Activated T-helper 2 cell treated with anti-CD3 and anti-CD28 coated beads, Interferon-gamma antibody, Interleukin-2, Interleukin-4, amounts not matched to agents 10 μg/mL and 5 μg/mL and 100 μg/mL, durations not matched to agents 14 hours and 24 hours and 36 hours (primary cell): ENCODE data around the gene ZNF284. TPM values are rescaled to one million over a fixed set of nuclear protein-coding genes. Genes with fewer than 3 reads are reported as not detected.
A peak's percentile ranks its signal among the peaks of the same experiment; 100 is the strongest.

ENCODE experiments used
- DNase-seq: peaks from one replicate; pipeline ENCODE4 v3.0.0; 2021; ENCODE audit warnings: low spot score
- H3K27ac Mint-ChIP-seq: one replicate; pipeline ENCODE4 v1.8.0; 2021; ENCODE audit warnings: mixed read lengths
- H3K27me3 Mint-ChIP-seq: one replicate; pipeline ENCODE4 v1.8.0; 2021; ENCODE audit warnings: low read depth, mixed read lengths
- H3K36me3 Mint-ChIP-seq: one replicate; pipeline ENCODE4 v1.8.0; 2021; ENCODE audit warnings: low read depth, mixed read lengths
- H3K4me1 Mint-ChIP-seq: one replicate; pipeline ENCODE4 v1.8.0; 2021; ENCODE audit warnings: low read depth, mixed read lengths
- H3K4me3 Mint-ChIP-seq: one replicate; pipeline ENCODE4 v1.8.0; 2021; ENCODE audit warnings: low read depth, mild to moderate bottlenecking, moderate library complexity, mixed read lengths
- H3K9me3 Mint-ChIP-seq: one replicate; pipeline ENCODE4 v1.8.0; 2021; ENCODE audit warnings: mixed read lengths
- intact Hi-C: fragments of 100-400 bp; cut with micrococcal nuclease; formaldehyde crosslinking; loops from one replicate; pipeline ENCODE4 v1.15.1; 2023
- total RNA-seq: library from RNA; stranded (reverse); gene quantifications from 2 replicates; pipeline ENCODE4 v1.2.3, GENCODE V29; 2022

The ZNF284 gene
- total RNA-seq, 1 donor from 2014 or later, result 1.4 TPM

DNA sequence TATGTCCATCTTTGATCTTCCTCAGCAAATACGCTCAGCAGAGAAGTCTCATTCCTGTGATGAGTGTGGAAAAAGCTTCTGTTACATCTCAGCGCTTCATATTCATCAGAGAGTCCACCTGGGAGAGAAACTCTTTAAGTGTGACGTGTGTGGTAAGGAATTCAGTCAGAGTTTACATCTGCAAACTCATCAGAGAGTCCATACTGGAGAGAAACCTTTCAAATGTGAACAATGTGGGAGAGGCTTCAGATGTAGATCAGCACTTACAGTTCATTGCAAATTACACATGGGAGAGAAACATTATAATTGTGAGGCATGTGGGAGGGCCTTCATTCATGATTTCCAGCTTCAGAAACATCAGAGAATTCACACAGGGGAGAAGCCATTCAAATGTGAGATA lies 5.7 kb upstream of the ZNF284 start:
- H3K36me3 Mint-ChIP-seq, result peaks cover 12% of the 10 kb centered on the region
- H3K4me1 Mint-ChIP-seq, result peaks cover 1% of the 10 kb centered on the region
- no peak overlapping the region for H3K4me3 Mint-ChIP-seq
- H3K27me3 Mint-ChIP-seq, result no peaks in the 10 kb centered on the region
- intact Hi-C loops, result no loop called here
- no peak overlapping the region for H3K27ac Mint-ChIP-seq
- no peak for DNase-seq
- H3K9me3 Mint-ChIP-seq, result peaks cover 61% of the 10 kb centered on the region

DNA sequence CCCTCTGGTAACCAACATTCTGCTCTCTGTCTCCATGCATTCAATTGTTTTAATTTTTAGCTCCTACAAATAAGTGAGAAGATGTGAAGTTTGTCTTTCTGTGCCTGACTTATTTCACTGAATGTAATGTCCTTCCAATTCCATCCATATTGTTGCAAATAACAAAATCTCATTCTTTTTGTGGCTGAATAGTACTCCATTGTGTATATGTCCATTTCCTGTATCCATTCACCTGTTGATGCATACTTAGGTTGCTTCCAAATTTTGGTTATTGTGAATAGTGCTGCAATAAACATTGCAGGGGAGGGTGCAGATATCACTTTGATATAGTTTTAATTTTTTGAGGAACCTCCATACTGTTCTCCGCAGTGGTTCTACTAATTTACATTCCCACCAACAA lies 2.5 kb upstream of the ZNF284 start:
- Mint-ChIP-seq H3K4me1 (peaks cover 17% of the 10 kb centered on the region), H3K27ac (no peak overlapping the region), H3K4me3 (no peak overlapping the region), H3K9me3 (peaks cover 70% of the 10 kb centered on the region), H3K36me3 (peaks cover 25% of the 10 kb centered on the region), H3K27me3 (no peaks in the 10 kb centered on the region)
- DNase-seq, result no peak
- intact Hi-C loops, result no loop called here

DNA sequence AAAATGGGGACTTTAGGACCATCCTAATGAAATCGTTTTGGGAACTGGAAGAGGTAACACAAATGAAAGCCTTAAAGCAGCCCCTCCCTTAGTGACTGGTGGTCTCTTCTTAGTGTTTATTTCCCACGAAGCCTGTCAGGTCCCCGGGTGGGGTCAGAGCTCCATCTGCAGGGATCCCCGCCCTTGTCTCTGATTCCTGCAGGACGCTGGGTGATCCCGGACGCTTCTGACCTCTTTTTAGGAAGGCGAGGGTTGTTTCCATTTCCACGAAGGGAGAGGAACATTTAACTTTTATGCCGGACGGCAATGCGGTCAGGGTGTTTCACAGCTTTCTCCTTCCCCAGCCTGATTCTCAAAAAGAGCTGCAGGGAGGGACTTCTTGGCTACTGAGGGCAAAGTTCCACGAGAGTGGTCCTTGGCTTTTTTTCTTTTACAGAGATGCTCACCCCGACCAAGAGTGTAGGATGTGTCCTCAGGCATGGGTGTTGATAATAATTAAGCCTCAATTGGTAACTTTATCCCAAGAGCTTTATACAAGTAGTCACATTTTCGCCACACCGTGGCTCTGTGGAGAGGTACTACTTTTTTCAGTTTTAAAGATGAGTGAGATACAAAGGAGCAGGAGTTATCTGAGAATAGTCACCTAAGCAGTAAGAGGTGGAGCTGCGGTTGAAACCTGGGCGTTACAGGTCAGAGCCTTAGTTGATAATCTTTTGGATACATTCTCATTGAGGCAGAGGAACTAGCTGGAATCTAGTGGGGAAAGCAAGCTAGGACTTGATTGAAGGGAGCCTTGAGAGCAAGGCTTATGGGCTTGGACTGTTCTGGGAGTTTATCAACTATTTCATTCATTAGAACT lies 813 bp downstream of the ZNF284 start:
- intact Hi-C loops, result loop anchor here (1.0 to 5.0 kb wide), 5 partner anchors 22 to 140 kb away; partner anchors contain the start of genes ZNF155, ZNF222, ZNF224 and ZNF227
- Mint-ChIP-seq H3K27me3 (no peaks in the 10 kb centered on the region), H3K27ac (no peak overlapping the region), H3K4me3 (peak overlapping the region; percentile 85), H3K9me3 (peaks cover 54% of the 10 kb centered on the region), H3K4me1 (peaks cover 17% of the 10 kb centered on the region), H3K36me3 (peaks cover 31% of the 10 kb centered on the region)
- DNase-seq, result no peak

DNA sequence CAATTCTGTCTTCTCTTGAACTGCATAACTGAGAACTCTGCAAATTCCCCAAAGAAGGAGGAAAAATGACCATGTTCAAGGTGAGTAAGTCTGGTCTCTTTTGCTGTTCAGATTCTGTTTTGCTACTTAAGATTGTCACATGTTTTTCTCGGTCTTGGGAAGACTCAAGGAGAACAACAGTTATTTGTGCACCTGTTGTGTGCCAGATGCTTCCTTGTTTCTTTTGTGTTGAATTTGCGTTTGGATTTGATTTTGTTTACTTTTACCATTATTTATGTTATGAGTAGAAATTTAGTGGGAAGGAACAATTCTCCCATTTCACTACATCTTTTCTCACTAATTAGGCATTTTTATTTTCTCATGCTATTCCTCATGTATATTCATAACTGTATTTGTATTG lies 4.4 kb downstream of the ZNF284 start:
- Mint-ChIP-seq H3K36me3 (peaks cover 28% of the 10 kb centered on the region), H3K4me3 (no peak overlapping the region), H3K9me3 (peaks cover 25% of the 10 kb centered on the region), H3K4me1 (peaks cover 16% of the 10 kb centered on the region), H3K27ac (no peak overlapping the region), H3K27me3 (no peaks in the 10 kb centered on the region)
- no peak for DNase-seq
- intact Hi-C loops, result no loop called here

DNA sequence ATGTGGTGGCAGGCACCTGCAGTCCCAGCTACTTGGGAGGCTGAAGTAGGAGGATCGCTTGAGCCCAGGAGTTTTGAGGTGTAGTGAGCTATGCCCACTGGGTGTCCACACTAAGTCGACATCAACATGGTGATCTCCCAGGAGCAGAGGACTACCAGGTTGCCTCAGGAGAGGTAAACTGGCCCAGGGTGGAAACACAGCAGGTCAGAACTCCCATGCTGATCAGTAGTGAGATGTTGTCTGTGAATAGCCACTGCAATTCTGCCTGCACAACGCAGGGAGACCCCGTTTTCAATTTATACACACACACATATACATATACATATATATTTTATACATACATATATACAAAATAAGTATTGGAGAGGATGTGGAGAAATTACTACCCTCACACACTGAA lies 20.1 kb downstream of the ZNF284 start:
- Mint-ChIP-seq H3K36me3 (peaks cover 15% of the 10 kb centered on the region), H3K27me3 (no peaks in the 10 kb centered on the region), H3K9me3 (peaks cover 6% of the 10 kb centered on the region), H3K4me1 (peaks cover 7% of the 10 kb centered on the region), H3K4me3 (no peak overlapping the region), H3K27ac (no peak overlapping the region)
- no peak for DNase-seq
- intact Hi-C loops, result loop anchor here (5.0 kb wide), 2 partner anchors 120 to 155 kb away; partner anchors contain the start of genes ZNF227 and ZNF45

DNA sequence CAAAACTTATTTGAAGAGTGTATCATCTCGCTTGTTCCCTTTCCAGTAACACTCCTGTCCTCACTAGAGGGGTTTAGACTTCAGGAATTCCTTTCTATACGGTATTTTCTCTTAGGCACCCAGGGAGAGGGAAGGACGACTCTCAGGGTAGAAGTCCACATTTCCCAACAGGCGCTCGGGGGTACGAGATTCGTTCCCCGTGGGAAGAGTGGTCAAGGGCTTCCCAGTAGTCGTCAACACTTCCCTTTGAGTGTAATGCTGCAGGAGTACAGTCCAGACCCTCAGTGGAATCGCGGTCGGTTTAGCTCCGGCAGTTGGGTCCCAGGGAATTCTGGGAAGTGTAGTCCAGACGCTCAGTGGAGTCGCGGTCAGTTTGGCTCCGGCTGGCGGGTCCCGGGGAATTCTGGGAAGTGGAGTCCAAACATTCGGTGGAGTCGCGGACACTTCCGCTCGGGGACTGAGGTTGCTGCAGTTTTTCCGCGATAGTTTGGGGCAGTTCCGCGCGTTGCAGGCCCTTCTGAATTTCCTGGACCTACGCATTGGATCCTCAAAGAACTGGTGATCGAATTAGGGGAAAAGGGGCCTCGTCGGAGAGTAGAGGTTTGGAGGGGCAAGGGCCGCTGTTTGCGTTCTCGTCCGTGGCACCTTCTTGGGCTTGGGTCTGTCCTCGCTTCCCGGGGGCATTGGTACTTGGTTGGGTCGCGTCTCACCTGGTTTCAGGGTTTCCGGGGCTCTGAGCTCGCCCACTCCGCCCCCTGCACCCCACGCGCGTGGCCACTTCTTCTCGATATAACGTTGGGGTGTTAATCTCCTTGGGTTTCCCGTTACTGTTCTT lies 22.2 kb downstream of the ZNF284 start, which contains the start of gene ZNF224:
TSS of gene ZNF224 (plus strand) at position 431 of the 835 bp plus-strand sequence. CDS start 3,513 bp downstream, outside the sequence.
- intact Hi-C loops, result loop anchor here (1.0 to 5.0 kb wide), 6 partner anchors 19 to 157 kb away; partner anchors contain the start of genes ZNF225, ZNF226, ZNF227 and ZNF230
- Mint-ChIP-seq H3K27ac (peak within 1 kb of the TSS; percentile 77), H3K4me3 (peak within 1 kb of the TSS; percentile 98), H3K36me3 (peaks cover 35% of the 10 kb centered on the region), H3K4me1 (peaks cover 9% of the 10 kb centered on the region), H3K9me3 (peaks cover 21% of the 10 kb centered on the region), H3K27me3 (no peaks in the 10 kb centered on the region)
- DNase-seq, result peak; percentile 76

DNA sequence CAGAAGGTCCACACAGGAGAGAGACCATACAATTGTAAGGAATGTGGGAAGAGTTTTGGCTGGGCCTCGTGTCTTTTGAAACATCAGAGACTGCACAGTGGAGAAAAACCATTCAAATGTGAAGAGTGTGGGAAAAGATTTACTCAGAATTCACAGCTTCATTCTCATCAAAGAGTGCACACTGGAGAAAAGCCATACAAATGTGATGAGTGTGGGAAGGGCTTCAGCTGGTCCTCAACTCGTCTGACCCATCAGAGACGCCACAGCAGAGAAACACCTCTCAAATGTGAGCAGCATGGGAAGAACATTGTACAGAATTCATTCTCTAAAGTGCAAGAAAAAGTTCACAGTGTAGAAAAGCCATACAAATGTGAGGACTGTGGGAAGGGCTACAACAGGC lies 35.8 kb downstream of the ZNF284 start:
- no peak overlapping the region for H3K27ac Mint-ChIP-seq
- H3K4me1 Mint-ChIP-seq, result peaks cover 8% of the 10 kb centered on the region
- no peak for DNase-seq
- H3K36me3 Mint-ChIP-seq, result peaks cover 74% of the 10 kb centered on the region
- H3K9me3 Mint-ChIP-seq, result peaks cover 76% of the 10 kb centered on the region
- H3K4me3 Mint-ChIP-seq, result no peak overlapping the region
- no peaks in the 10 kb centered on the region for H3K27me3 Mint-ChIP-seq
- intact Hi-C loops, result no loop called here

DNA sequence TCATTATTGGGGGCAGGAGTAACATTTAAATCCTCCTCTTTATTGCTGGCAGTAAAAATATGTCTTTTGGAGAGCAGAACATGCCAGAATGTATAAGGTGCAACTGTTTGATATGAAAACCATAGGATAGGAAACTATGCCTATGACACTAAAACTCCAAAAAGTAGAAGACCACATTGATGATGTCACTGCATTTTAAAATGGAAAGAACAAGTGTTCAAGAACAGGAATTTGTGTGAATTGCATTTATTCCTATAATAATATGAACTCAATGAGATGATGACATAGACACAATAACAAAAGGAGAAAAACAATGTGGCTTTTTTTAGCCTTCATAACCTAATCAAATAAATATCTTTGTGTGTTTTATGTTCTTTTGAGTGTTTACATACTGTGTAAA lies 37.5 kb downstream of the ZNF284 start:
- Mint-ChIP-seq H3K9me3 (peaks cover 59% of the 10 kb centered on the region), H3K27ac (no peak overlapping the region), H3K4me3 (no peak overlapping the region), H3K36me3 (peaks cover 57% of the 10 kb centered on the region), H3K4me1 (peaks cover 13% of the 10 kb centered on the region), H3K27me3 (no peaks in the 10 kb centered on the region)
- DNase-seq, result no peak
- intact Hi-C loops, result no loop called here

DNA sequence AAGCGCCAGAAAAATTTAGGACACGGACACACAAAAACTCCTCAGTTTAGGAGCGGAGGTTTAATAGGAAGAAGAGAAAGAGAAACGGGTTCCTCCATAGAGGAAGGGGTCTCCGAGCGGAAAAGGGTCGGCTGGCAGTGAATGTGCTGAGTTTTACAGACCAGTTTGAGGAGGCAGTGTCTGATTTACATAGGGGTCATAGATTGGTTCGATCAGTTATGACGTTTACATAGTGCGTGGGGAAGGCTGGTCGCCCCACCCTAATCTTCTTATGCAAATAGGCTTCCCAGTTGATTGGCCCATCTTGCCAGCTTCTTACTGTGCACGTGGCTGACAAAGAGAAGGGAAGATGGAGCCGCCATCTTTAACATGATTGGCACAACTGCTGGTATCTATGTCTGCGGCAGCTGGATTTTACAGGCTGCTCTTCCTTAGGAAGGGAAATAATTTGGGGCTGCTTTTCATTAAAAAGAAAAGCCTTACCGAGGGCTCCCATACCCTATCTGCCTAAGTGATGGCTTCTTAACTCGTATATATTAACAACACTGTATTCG lies 40.0 kb downstream of the ZNF284 start:
- no peak overlapping the region for H3K27ac Mint-ChIP-seq
- H3K27me3 Mint-ChIP-seq, result no peaks in the 10 kb centered on the region
- H3K4me1 Mint-ChIP-seq, result peaks cover 14% of the 10 kb centered on the region
- peaks cover 38% of the 10 kb centered on the region for H3K9me3 Mint-ChIP-seq
- intact Hi-C loops, result loop anchor here (2.0 to 10.0 kb wide), 2 partner anchors 101 to 393 kb away; partner anchors contain the start of genes ZNF180 and ZNF227
- peaks cover 52% of the 10 kb centered on the region for H3K36me3 Mint-ChIP-seq
- peak overlapping the region; percentile 74 for H3K4me3 Mint-ChIP-seq
- no peak for DNase-seq

DNA sequence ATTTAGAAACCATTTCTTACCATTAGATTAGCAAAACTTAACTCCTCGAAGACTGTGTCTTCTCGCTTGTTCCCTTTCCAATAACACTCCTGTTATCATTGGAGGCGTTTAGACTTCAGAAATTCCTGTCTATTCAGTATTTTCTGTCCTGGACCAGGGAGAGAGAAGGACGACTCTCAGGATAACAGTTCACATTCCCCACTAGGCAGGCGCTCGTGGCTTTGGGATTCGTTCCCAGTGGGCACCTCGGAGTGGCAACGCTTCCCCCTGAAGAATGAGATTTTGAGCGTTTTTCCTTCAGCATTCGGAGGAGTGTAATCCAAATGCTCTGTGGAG lies 40.8 kb downstream of the ZNF284 start:
- Mint-ChIP-seq H3K4me3 (peak overlapping the region; percentile 99), H3K9me3 (peaks cover 31% of the 10 kb centered on the region), H3K4me1 (peaks cover 14% of the 10 kb centered on the region), H3K36me3 (peaks cover 50% of the 10 kb centered on the region), H3K27me3 (no peaks in the 10 kb centered on the region), H3K27ac (no peak overlapping the region)
- DNase-seq, result no peak
- intact Hi-C loops, result loop anchor here (1.0 to 10.0 kb wide), 6 partner anchors 18 to 392 kb away; partner anchors contain the start of genes ZNF180, ZNF224, ZNF226 and ZNF227

DNA sequence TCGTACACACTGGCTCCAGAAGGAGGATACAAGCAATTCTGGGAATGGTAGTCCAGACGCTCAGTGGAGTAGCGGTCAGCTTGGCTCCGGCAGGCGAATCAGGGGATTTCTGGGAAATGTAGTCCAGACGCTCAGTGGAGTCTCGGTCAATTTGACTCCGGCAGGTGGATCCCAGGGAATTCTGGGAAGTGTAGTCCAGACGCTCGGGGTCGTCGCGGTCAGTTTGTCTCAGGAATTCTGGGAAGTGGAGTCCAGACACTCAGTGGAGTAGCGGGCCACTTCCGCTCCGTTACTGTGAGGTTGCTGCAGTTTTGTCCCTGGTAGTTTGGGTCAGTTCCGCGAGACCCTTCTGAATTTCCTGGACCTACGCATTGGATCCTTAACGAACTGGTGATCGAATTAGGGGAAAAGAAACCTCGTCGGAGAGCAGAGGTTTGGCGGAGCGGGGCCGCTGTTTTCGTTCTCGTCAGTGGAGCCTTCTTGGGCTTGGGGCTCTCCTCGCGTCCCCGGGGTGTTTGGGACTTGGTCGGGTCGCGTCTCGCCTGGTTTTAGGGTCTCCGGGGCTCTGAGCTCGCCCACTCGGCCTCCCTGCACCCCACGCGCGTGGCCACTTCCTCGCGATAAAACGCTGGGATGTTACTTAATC lies 41.3 kb downstream of the ZNF284 start, which contains the start of gene ZNF225:
TSS of gene ZNF225 (plus strand) at position 262 of the 646 bp plus-strand sequence. CDS start 2,429 bp downstream, outside the sequence.
- peak within 1 kb of the TSS; percentile 99 for H3K4me3 Mint-ChIP-seq
- H3K4me1 Mint-ChIP-seq, result peaks cover 14% of the 10 kb centered on the region
- no peaks in the 10 kb centered on the region for H3K27me3 Mint-ChIP-seq
- H3K27ac Mint-ChIP-seq, result peak within 1 kb of the TSS; percentile 82
- intact Hi-C loops, result loop anchor here (1.0 to 10.0 kb wide), 6 partner anchors 19 to 392 kb away; partner anchors contain the start of genes ZNF180, ZNF224, ZNF226 and ZNF227
- H3K36me3 Mint-ChIP-seq, result peaks cover 49% of the 10 kb centered on the region
- DNase-seq, result peak; percentile 81
- peaks cover 26% of the 10 kb centered on the region for H3K9me3 Mint-ChIP-seq
